HG03159 (cell line): ENCODE measurements around the gene TUBAL3.
"Not testable (repeated sequence)": the region's sequence is repeated elsewhere in the genome, so short reads cannot be mapped to it uniquely, and the experiment has no call there.

Source experiments
- ATAC-seq: cut with Tn5 transposase; IDR thresholded peaks from one replicate; pipeline ENCODE4 v1.9.1; 2021; ENCODE audit warnings: mild to moderate bottlenecking, moderate library complexity; ENCODE audit not compliant: unreplicated experiment

TUBAL3 gene

DNA sequence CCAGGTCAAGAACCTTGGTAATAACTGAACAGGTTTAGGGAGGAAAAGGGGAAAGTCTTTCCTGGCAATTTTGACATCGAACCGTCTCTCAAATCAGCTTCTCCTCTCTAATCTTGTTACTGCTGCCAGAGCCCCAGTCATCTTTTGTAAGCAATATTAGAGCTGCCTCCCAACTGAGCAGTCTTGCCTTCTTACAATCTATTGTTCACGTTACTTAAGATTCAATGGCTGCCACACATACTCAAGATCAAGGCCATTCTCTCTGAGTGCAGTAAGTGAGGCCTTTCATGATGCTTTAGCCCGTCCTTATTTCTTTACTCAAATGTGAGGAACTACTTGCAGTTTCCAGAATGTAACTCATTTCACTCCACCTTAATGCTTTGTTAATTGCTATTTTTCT, 20.1 kb upstream of the TUBAL3 start:
- no peak for ATAC-seq

DNA sequence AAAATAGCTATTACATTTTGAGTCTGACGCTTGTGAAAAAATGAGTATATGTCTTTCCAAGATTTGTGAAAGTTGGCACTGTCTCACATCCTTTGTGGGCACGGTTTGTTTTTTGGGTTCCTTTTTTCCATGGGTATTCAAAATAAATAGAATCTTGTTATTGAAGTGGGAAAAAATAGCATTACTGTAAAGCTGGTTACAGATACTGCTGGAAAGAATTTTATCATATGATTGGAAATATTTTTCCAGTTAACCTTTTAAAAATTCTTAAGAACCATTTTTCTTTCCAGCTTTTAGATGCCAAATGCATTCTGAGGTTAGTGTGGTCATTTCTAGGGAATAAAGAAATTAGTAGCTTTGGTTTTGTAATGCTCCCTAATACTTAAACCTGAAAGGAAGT, 19.1 kb upstream of the TUBAL3 start:
- no peak for ATAC-seq

DNA sequence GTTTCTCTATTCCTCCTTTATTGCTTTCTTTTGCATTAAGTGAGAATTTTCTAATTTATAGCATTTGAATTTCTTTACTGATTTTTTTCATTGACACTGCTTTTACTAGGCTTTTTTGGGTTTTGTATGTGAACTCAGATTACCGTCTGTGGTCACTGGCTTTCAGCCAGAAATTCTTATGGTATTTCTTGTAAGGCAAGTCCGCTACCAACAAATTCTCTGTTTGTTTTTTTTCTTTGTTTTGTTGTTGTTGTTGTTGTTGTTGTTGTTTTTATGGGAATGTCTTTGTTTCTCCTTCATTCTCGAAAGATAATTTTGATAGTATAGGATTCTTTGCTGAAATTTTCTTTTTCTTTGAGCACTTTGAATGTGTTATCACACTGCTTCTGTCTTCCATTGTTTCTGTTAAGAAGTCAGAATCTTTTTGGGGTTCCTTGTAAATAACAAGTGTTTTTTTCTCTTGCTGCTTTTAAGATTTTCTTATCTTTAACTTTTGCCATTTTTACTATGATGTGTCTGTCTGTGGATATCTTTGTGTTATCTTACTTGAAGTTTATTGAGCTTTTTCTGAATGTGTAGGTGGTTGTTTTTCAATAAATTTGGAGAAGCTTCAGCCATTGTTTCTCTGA, 15.0 kb upstream of the TUBAL3 start:
- ATAC-seq, result no peak

DNA sequence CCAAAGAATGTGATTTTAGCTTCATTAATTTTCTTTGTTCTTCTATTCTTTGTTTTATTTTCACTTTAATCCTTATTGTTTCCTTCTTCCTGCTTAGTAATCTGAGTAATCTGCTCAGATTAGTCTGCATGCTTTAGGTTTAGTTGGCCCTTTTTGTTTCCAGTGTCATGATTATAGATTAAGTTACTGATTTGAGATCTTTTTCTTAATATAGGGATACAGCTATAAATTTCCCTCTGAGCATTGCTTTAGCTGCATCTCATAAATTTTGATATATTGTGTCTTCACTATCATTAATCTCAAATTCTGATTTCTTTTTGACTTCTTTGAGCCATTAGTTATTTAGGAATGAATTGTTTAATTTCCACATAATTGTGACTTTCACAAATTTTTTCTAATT, 14.0 kb upstream of the TUBAL3 start:
- ATAC-seq, result no peak

DNA sequence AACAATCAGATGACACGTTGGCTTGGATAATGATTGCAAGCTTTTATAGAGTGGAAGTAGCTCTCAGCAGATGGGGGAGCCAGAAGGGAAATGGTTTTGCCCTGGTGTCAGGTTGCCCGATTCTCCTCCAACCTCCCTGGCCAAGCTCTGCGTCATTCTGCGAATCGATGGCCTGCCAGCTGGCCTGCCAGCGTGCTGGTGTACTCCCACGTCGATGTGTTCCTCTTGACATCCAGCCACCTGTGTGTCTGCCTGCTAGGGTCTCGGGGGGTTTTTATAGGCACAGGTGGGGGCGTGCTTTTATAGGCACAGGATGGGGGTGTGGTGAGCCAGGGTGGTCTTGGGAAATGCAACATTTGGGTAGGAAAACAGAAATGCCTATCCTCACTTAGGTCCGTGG, 12.4 kb upstream of the TUBAL3 start:
- no peak for ATAC-seq

DNA sequence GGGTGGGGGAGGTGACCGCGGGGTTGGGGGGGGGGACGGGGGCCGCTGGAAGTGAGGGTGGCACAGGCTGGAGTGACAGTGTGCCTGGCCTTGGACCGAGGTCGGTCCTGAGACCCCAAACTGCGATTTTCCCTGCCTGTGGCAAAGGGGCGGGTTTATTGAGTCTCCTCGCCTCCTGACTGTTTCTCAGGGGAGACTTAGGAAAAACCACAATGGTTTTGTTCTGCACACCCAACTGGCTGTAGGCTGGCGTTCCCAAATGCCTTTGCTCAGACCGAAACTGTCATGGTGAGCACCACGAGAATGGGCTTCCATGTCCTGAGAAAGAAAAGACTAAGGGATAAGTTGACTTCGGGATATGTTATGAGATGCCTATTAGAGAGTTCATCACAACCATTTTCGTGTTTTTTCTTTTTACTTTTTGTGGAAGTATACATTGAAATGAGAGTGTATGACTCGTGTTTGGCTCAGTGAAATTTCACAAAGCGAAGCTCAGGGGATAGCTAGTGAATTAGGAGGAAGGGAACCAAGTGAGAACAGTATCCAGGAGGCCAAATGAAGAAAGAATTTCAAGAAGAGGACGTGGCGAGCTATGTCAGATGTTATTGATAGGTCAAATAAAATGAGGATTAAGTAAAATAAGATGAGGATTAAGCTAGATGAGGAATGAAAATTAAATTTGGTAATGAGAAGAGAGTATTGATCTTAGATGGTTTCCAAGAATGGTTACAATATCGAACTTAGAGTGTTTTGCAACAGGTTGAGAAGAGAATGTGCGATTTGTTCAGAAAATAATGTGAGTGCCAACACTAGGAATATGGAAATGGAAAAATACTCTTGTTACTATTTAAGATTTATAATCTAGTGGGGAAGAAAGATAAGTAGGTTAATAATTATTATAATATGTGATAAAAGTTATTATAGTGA, 8.6 kb upstream of the TUBAL3 start:
- no peak for ATAC-seq

DNA sequence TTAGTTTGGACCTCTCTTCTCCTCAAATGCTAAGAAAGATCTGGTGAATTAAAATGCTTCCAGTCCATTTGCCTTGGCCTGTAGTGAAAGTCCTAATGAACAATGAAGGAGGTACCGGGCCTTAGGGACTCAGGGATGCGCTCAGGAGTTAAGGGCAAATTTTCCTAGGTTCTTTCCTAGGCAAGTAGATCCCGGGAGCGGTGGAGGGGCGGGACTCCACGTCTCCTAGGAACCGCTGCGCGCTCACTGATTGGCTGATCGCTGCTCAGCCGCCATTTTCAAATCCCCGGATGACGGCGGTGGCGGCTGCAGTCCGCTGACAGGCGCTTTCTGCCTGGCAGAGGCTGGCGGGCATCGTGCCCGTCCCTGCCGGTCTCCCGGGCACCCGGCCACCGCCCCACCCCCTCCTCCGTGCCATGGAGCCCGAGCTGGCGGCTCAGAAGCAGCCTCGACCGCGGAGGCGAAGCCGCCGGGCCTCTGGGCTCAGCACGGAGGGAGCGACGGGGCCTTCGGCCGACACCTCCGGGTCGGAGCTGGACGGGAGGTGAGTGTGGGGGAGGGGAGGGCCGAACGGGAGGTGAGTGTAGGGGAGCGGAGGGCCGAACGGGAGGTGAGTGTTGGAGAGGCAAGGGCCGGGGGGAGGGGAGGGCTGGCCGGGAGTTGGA, 7.8 kb upstream of the TUBAL3 start, which contains the start of gene NET1:
Gene NET1 (plus strand): TSS at position 281 of the 665 bp plus-strand sequence. CDS start 136 bp downstream, at position 417.
- peak; percentile 98 for ATAC-seq

DNA sequence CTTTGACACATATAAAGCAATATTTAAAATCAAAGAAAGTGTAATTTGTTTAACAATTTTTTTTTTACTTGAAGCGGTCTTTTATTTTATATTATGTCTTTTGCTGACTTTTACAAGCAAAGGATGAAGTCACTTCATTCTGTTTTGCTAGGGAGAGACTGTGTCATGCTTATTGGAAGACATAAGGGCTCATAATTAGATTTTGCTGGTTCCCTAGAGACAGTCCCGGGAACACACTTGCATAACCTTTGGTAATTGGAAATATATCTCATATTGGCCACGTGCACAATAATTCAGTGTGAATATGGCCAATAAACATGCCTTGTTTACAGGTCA, 7.3 kb upstream of the TUBAL3 start:
- ATAC-seq, result peak; percentile 6

DNA sequence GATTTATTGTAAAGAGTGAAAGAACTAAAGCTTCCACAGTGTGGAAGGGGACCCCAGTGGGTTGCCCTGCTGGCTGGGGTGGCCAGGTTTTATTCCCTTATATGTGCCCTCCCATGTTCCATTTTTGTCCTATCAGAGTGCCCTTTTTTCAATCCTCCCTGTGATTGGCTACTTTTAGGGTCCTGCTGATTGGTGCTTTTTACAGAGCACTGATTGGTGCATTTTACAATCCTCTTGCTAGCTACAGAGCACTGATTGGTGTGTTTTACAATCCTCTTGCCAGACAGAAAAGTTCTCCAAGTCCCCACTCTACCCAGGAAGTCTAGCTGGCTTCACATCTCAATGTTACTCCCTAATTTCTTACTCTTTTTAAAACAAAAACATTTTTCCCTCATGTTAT, 6.2 kb upstream of the TUBAL3 start:
- ATAC-seq, result not testable (repeated sequence)

DNA sequence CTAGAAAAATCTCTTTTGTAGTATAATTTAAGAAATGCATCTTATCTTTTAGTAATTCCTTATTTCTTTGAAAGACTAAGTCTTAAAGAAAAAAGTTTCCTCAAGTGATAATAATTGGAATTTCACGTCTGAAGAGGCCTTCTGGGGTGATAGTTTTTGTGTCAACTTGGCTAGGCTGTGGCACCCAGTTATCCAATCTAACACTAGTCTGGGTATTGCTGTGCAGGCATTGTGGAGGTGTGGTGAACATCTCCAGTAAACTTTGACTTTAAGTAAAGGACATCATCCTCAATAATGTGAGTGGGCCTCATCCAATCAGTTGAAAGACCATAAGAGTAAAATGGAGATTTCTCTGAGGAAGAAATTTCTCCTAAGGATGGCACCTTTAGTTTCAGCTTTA, 2.3 kb upstream of the TUBAL3 start:
- no peak for ATAC-seq

DNA sequence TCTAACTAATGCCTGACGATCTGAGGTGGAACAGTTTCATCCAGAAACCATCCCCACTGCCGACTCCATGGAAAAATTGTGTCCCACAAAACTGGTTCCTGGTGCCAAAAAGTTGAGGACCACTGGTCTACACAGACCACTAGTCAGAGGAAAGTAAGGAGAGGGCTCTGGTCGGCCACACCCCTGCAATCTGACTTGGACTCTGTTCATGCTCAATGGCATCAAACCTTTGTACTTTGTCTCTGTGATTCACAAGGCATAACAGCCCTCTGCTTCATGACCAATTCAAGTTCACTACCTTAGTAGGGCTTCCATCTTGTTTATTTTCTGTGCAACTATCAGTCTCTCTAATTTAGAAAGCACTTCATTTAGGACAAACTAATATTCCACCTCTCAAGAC, 1.8 kb downstream of the TUBAL3 start:
- no peak for ATAC-seq

DNA sequence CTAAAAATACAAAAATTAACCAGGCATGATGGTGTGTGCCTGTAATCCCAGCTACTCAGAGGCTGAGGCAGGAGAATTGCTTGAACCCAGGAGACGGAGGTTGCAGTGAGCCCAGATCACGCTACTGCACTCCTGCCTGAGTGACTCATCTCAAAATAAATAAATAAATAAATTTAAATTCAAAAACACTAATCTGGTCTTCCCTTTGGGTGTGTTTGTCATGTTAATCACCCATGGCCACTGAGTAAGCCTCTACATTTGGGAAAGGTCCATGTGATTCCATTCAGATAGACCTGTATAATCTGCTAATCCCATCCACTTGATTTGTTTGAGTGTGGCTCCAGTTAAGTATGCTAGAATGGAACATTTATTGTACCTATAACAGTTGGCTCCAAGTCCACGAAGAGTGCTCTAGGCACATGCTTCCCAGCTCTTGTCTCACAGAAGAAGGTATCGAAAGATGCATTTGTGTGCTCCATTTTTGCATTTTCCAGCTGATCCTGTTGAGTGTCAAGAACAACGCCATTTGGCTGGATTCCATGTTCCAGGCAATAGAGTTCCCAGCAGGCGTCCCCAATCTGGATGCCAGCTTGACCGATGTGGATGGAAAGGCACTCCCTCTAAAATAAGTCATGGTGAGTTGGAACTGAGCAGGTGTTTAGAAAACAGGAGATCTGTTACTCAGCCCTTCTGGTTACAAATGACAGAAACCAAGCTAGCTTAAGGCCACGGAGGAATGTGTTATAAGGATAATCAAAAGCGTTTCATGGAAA, 4.0 kb downstream of the TUBAL3 start:
- ATAC-seq, result no peak

DNA sequence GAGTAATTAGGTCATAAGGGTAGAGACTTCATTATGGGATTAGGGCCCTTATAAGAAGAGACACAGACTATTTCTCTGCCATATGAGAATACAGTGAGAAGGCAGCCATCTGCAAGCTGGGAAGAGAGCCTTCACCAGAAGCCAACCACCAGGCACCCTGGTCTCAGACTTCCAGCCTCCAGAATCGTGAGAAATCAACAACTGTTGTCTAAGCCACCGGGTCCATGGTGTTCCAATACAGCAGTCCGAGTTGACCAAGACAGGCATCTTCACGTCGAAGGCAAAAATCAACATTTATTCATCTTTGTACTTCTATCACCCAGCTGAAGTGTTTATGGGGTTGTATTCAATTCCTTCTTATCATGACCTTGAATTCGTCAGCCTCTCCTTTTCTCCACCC, 5.3 kb downstream of the TUBAL3 start:
- no peak for ATAC-seq

DNA sequence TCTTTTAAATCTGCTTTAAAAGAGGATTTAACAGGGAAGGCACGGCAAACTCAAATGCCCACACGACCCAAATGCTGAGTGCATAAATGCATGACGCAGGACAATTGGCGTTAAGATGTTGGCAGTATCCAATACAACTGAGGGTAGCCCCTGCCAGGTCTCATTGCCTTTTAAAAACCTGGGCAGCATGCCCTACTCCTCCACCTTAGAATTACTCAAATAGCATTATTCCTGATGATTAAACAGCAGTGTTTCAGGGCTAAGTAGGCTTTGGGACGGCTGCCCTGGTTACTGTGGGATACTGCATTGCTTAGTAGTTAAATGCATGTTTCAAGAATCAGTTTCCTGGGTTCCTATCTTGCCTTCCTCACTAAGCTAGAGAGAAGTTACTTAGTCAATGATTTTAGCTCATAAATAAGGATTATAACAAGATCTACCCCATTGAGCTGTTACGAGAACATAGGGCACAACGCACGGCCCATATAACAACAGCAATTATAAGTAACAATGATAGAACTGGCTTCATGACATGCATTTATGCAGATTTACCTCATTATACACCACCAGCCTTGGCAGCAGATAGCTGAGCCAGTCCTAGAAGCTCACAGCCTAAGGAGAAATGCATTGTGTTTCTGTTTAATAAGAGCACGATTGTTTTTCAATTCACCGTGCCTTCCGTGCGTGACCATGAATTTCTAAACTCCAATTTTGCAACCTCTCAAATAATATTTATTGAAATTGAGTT, 7.9 kb downstream of the TUBAL3 start:
- ATAC-seq, result no peak

DNA sequence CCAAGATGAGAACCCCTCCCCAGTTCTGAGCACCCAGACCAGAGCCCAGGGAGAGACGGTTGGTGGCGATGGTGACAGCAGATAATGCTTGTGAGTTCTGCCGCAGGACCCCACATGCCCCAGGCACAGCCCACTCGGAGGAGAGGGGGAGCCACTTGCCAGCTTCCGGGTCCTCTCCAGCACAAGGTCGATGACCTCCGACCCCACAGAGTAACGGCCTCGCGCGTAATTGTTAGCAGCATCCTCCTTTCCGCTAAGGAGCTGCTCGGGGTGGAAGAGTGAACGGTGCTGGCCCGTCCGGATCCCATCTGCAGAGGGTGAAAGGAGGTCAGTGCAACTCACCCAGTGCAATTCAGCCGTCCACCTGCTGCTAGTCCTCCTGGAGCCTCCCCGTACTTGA, 9.5 kb downstream of the TUBAL3 start:
- ATAC-seq, result no peak

DNA sequence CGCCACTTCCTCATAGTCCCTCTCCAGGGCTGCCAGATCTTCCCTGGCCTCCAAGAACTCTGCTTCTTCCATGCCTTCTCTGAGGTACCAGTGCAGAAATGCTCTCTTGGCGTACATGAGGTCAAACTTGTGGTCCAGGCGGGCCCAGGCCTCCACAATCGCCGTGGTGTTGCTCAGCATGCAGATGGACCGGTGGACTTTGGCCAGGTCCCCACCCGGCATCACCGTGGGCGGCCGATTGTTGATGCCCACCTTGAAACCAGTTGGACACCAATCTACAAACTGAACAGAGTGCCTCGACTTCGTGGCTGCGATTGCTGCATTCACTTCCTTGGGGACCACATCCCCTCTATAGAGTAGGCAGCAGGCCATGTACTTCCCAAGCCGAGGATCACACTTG, 11.1 kb downstream of the TUBAL3 start:
- ATAC-seq, result no peak

DNA sequence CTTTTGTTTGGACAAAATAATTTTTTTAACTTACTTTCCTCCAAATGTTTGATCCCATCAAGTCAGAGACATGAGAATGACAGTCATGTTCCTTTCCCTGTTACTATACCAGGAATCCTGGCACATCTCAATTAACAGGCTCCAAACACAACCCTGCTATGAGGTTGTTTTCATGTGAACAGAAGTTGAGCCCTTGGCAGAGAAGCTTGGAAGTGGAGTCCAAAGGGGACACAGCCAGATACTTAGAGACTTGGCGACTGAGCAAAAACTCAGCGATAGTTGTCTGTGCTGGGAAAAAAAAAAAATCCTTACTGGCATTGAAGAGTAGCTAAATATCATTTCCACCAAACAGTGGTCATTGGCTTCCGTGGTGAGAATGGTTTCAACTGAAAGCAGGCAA, 12.8 kb downstream of the TUBAL3 start:
- no peak for ATAC-seq

DNA sequence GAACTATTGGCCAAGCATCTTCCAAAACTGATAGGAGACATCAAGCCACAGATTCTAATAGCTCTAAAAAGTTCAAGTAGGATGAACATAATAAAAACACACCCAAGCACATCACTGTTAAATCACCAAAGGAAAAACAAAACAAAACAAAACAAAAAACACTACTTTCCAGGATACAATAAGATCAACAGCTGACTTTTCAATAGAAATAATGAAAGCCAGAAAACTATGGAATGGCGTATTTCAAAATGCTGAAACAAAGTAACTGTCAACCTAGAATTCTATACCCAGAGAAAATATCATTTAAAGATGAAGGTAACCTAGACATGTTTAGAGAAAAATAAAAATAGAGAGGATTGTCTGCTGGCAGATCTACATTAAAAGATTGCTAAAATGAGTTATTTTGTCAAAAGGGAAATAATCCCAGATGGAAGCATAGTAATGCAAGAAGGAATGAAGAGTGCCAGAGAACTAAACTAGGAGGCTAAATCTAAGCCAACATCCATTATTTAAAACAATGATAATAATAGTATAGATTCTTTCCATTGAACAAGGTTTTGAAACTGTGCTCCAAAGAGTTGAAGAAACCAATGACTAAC, 13.9 kb downstream of the TUBAL3 start:
- no peak for ATAC-seq

DNA sequence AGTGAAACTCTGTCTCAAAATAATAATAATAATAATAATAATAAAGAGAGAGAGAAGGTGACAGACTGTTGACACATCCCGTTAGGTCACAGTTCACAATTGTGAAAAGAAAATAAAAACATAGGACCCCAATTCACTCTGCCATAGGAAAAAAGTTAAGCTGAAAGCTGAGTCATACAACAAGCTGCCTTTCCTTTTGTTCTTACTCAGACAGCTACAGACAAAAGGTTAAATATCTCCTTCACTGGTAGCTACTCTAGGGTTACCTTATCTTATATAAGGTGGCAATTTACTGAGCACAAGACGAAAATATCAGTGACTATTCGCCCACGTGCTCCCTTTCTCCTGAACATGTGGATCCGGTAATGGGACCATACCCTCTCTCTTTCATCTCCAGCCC, 17.5 kb downstream of the TUBAL3 start:
- no peak for ATAC-seq

DNA sequence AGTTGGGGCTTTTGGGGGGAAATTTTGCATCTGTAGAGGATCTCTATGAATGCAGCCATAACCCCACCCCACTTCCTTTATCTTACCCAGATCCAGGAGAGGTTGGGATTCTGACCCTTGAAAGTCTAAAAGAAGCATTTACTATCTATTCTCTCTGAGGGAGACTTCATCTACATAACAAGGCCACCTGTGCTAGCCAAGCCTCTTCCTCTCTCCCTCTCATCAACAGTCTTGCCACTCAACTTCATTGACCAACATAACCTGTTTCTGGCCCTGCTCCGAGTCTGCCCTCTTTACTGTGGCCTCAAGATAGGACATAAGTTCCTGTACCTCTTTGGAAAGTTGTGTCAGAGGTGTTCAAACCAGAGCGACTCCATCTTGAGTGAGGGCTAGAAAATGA, 19.4 kb downstream of the TUBAL3 start:
- ATAC-seq, result no peak
